Stimulated activated naive CD4-positive, alpha-beta T cell (primary cell): ENCODE results near the gene ZFP82.
A peak's percentile ranks its signal among the peaks of the same experiment; 100 is the strongest.

Source experiments
- DNase-seq, 6 experiments: peaks; one replicate each; lab custom pipeline; 2025; lab: John Stamatoyannopoulos, UW

Gene ZFP82

GRCh38 chr19:36418287-36419001, at the start of gene ZFP82:
ZFP82 (minus strand) TSS chr19:36418644; CDS start chr19:36409789, 8,855 bp downstream.
- peak; percentile 38 to 83 (median 62) for DNase-seq

- DNase-seq = no peak
Measured at GRCh38 chr19:36460046-36460445, 41.6 kb upstream of the ZFP82 start.

- no peak for DNase-seq
Measured at GRCh38 chr19:36456831-36457230, 38.4 kb upstream of the ZFP82 start.

GRCh38 chr19:36449059-36449670, 30.7 kb upstream of the ZFP82 start:
- DNase-seq = no peak

- no peak for DNase-seq
Measured at GRCh38 chr19:36441339-36441738, 22.9 kb upstream of the ZFP82 start.

GRCh38 chr19:36436531-36436930, 18.1 kb upstream of the ZFP82 start:
- DNase-seq = no peak

- no peak for DNase-seq
Measured at GRCh38 chr19:36423925-36424324, 5.5 kb upstream of the ZFP82 start.

GRCh38 chr19:36421749-36422481, 3.5 kb upstream of the ZFP82 start:
- peak in 1 of 6 experiments; percentile 1 for DNase-seq

- DNase-seq = no peak
Measured at GRCh38 chr19:36420961-36421748, 2.7 kb upstream of the ZFP82 start.

GRCh38 chr19:36417752-36418286, 625 bp downstream of the ZFP82 start:
- DNase-seq = peak in 1 of 6 experiments; percentile 14

GRCh38 chr19:36409841-36410240, 8.6 kb downstream of the ZFP82 start:
- no peak for DNase-seq

- DNase-seq = no peak
Measured at GRCh38 chr19:36408101-36408500, 10.3 kb downstream of the ZFP82 start.

GRCh38 chr19:36404498-36404897, 13.9 kb downstream of the ZFP82 start:
- no peak for DNase-seq

- DNase-seq = no peak
Measured at GRCh38 chr19:36401475-36401874, 17.0 kb downstream of the ZFP82 start.

GRCh38 chr19:36398571-36398970, 19.9 kb downstream of the ZFP82 start:
- DNase-seq = no peak

GRCh38 chr19:36392916-36393673, 25.3 kb downstream of the ZFP82 start:
- DNase-seq = no peak

GRCh38 chr19:36379510-36379819, 39.0 kb downstream of the ZFP82 start:
- DNase-seq = no peak

GRCh38 chr19:36378625-36379509, 39.6 kb downstream of the ZFP82 start, which contains the start of gene ZFP14:
ZFP14 (minus strand) TSS chr19:36379201; CDS start chr19:36367892, 11,309 bp downstream.
- peak; percentile 85 to 94 (median 92) for DNase-seq

GRCh38 chr19:36377541-36378178, 40.8 kb downstream of the ZFP82 start:
- no peak for DNase-seq
